ENCODE measurements around the gene SCP2D1. TPM values are rescaled to one million over a fixed set of nuclear protein-coding genes. Genes with fewer than 3 reads are reported as not detected.

Gene SCP2D1
- total and polyA plus RNA-seq, 2 donors (not counting 3 experiments of a cell fraction or from before 2014, with no cell fraction given): not detected

GRCh38 chr20:18837718-18838117, 24.1 kb downstream of the SCP2D1 start:
- no TSS peak for BruUV-seq (replicated peaks)
- FAIRE-seq: no peak
- H3K4me2 ChIP-seq (ENCODE audit: insufficient read depth, low read length): no peak overlapping the region
- no peak overlapping the region for H3K9ac ChIP-seq (replicated peaks; ENCODE audit: extremely low read depth, insufficient read depth, low read length)
- no peaks in the 10 kb centered on the region for H3K9me1 ChIP-seq (replicated peaks; ENCODE audit: control insufficient read depth, extremely low read depth, insufficient read depth, low read length)
- intact Hi-C loops (cut with micrococcal nuclease) (no loop called here), dilution Hi-C loops (cut with MboI; ENCODE audit: extremely low pct_ligation_motif_present, low sequenced_read_pairs) (no loop called here)
- no peak overlapping the region for H3K27ac ChIP-seq (ENCODE audit: insufficient read depth, low read depth, low read length)
- no peaks in the 10 kb centered on the region for H3K27me3 ChIP-seq (ENCODE audit: control insufficient read depth in 2 of 2, insufficient read depth in 2 of 2, low read length in 2 of 2)
- ChIA-PET POLR2A (no interaction called here), CTCF (no interaction called here)
- H4K20me1 ChIP-seq (replicated peaks; ENCODE audit: control insufficient read depth, extremely low read depth, insufficient read depth, low read length): no peaks in the 10 kb centered on the region
- TF ChIP-seq FOS (IDR thresholded peaks at IDR 0.05; ENCODE audit: borderline replicate concordance, insufficient read depth, low read length): no peak
- no peak for TF ChIP-seq MYC (IDR thresholded peaks at IDR 0.05; ENCODE audit: low read depth, low read length)
- TF ChIP-seq GATA2 (IDR thresholded peaks at IDR 0.05; ENCODE audit: insufficient read depth, insufficient read length, low read depth, low read length): no peak
- no peaks in the 10 kb centered on the region for H3K36me3 ChIP-seq (ENCODE audit: control insufficient read depth in 2 of 2, extremely low read depth in 1 of 2, insufficient read depth in 2 of 2, low read length in 2 of 2)
- no peak overlapping the region for H3K4me3 ChIP-seq (replicated peaks in 1 of 3; ENCODE audit: insufficient read depth in 1 of 3, low read depth in 1 of 3, low read length in 3 of 3)
- no peaks in the 10 kb centered on the region for H3K79me2 ChIP-seq (ENCODE audit: control insufficient read depth, insufficient read depth, low read length)
- no peaks in the 10 kb centered on the region for H3K9me3 ChIP-seq (replicated peaks; ENCODE audit: control insufficient read depth, insufficient read depth, low read length)
- no peak for DNase-seq (ENCODE audit: low read depth, low spot score)
- H3K4me1 ChIP-seq (ENCODE audit: control insufficient read depth, extremely low read depth, insufficient read depth, low read length): no peaks in the 10 kb centered on the region
- no peak overlapping the region for H2AFZ ChIP-seq (ENCODE audit: low read depth, low read length)

- no peaks in the 10 kb centered on the region for H3K9me1 ChIP-seq (replicated peaks; ENCODE audit: control insufficient read depth, extremely low read depth, insufficient read depth, low read length)
- no peak overlapping the region for H3K27ac ChIP-seq (ENCODE audit: insufficient read depth, low read depth, low read length)
- FAIRE-seq (no peak), DNase-seq (ENCODE audit: low read depth, low spot score) (no peak)
- CTCF ChIA-PET: no interaction called here
- H3K4me2 ChIP-seq (ENCODE audit: insufficient read depth, low read length): no peak overlapping the region
- H2AFZ ChIP-seq (ENCODE audit: low read depth, low read length): no peak overlapping the region
- no peaks in the 10 kb centered on the region for H3K9me3 ChIP-seq (replicated peaks; ENCODE audit: control insufficient read depth, insufficient read depth, low read length)
- dilution Hi-C loops (cut with MboI; ENCODE audit: extremely low pct_ligation_motif_present, low sequenced_read_pairs): no loop called here
- H3K4me1 ChIP-seq (ENCODE audit: control insufficient read depth, extremely low read depth, insufficient read depth, low read length): no peaks in the 10 kb centered on the region
- no peaks in the 10 kb centered on the region for H4K20me1 ChIP-seq (replicated peaks; ENCODE audit: control insufficient read depth, extremely low read depth, insufficient read depth, low read length)
- no peaks in the 10 kb centered on the region for H3K79me2 ChIP-seq (ENCODE audit: control insufficient read depth, insufficient read depth, low read length)
- intact Hi-C loops (cut with micrococcal nuclease): no loop called here
- no peak overlapping the region for H3K4me3 ChIP-seq (replicated peaks in 1 of 3; ENCODE audit: insufficient read depth in 1 of 3, low read depth in 1 of 3, low read length in 3 of 3)
- POLR2A ChIA-PET: no interaction called here
- H3K27me3 ChIP-seq (ENCODE audit: control insufficient read depth in 2 of 2, insufficient read depth in 2 of 2, low read length in 2 of 2): no peaks in the 10 kb centered on the region
- H3K36me3 ChIP-seq (ENCODE audit: control insufficient read depth in 2 of 2, extremely low read depth in 1 of 2, insufficient read depth in 2 of 2, low read length in 2 of 2): no peaks in the 10 kb centered on the region
- no TSS peak for BruUV-seq (replicated peaks)
- no peak for TF ChIP-seq MAX (IDR thresholded peaks at IDR 0.05; ENCODE audit: insufficient read depth, insufficient read length)
- TF ChIP-seq EZH2 (IDR thresholded peaks at IDR 0.05; ENCODE audit: borderline replicate concordance, low read depth, low read length, severe bottlenecking): no peak
- TF ChIP-seq JUN (IDR thresholded peaks at IDR 0.05; ENCODE audit: borderline replicate concordance, insufficient read depth, insufficient read length, low read depth): no peak
- no peak for TF ChIP-seq MYC (IDR thresholded peaks at IDR 0.05; ENCODE audit: low read depth, low read length)
- TF ChIP-seq POLR2A (IDR thresholded peaks at IDR 0.05; ENCODE audit: low read depth, low read length): no peak
- no peak for TF ChIP-seq CTCF (IDR thresholded peaks at IDR 0.05; ENCODE audit: extremely low read depth in 1 of 2, insufficient read depth in 1 of 2, low read depth in 1 of 2, low read length in 2 of 2)
- no peak for TF ChIP-seq POLR2AphosphoS5 (IDR thresholded peaks at IDR 0.05; ENCODE audit: insufficient read depth, low read depth, low read length)
- H3K9ac ChIP-seq (replicated peaks; ENCODE audit: extremely low read depth, insufficient read depth, low read length): no peak overlapping the region
Measured at GRCh38 chr20:18839507-18840247, 26.1 kb downstream of the SCP2D1 start.
